Cardiac fibroblast (primary cell): ENCODE results near the gene KANSL1L.
A peak's percentile ranks its signal among the peaks of the same experiment; 100 is the strongest.

ENCODE experiments used
- DNase-seq, 2 donors: peaks; one replicate each; pipeline versions ENCODE4 v3.0.0 to v3.0.0-alpha.2; 2010; ENCODE audit warnings: low read depth in 2 of 2
- H3K4me3 ChIP-seq, 2 donors: replicated peaks in 1 of 2; 1 replicate in 1 of 2; 2 replicates in 1 of 2; pipeline ENCODE4 v1.5.1; 2011; ENCODE audit warnings: low read depth in 2 of 2, low read length in 2 of 2, mild to moderate bottlenecking in 2 of 2, moderate library complexity in 1 of 2
- TF ChIP-seq, protein P1 (sequence below): IDR thresholded peaks from one replicate; pipeline ENCODE4 v1.5.1; 2011; ENCODE audit warnings: low read depth, mild to moderate bottlenecking, low read length, inconsistent platforms

The KANSL1L gene

DNA sequence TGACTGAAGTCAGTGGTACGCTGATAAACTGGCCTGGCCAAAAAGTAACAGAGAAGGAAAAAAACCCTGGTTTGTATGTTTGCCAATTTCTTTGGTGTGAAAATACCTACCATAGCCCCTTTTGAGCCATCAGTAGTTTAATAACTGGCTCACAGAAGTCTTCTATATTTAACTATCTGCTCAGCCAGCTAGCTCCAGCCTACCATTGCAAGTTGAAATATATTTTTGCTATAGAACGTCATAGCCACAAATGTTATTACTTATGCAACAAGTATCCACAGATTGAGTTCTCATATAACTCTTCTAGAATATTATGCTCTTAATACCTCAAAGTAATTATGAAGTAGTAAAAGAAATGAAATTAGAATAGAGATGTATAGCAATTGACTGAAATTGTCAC, 143.6 kb downstream of the KANSL1L start:
- DNase-seq: no peak
- H3K4me3 ChIP-seq: no peak overlapping the region
- TF ChIP-seq, protein P1, sequence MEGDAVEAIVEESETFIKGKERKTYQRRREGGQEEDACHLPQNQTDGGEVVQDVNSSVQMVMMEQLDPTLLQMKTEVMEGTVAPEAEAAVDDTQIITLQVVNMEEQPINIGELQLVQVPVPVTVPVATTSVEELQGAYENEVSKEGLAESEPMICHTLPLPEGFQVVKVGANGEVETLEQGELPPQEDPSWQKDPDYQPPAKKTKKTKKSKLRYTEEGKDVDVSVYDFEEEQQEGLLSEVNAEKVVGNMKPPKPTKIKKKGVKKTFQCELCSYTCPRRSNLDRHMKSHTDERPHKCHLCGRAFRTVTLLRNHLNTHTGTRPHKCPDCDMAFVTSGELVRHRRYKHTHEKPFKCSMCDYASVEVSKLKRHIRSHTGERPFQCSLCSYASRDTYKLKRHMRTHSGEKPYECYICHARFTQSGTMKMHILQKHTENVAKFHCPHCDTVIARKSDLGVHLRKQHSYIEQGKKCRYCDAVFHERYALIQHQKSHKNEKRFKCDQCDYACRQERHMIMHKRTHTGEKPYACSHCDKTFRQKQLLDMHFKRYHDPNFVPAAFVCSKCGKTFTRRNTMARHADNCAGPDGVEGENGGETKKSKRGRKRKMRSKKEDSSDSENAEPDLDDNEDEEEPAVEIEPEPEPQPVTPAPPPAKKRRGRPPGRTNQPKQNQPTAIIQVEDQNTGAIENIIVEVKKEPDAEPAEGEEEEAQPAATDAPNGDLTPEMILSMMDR: no peak

DNA sequence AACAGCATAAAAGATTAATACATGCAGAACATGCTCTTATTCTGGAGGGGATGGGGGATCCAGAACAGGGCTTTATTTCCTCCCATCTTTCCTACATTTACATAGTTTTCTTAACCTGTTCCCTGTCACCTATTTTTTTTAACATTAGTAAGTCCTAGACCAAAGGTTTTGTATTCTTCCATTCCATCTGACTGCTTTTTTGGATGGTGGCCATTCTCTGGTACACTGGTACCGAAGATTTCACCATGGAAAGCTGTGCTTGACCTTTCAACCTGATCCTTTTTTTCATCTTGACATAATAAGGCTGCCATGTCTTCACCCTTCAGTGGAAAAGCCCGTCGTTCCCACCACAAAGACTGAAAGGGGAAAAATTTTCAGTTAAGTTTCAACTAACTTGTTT, 148.4 kb downstream of the KANSL1L start:
- no peak overlapping the region for H3K4me3 ChIP-seq
- TF ChIP-seq, protein P1: no peak
- DNase-seq: no peak

DNA sequence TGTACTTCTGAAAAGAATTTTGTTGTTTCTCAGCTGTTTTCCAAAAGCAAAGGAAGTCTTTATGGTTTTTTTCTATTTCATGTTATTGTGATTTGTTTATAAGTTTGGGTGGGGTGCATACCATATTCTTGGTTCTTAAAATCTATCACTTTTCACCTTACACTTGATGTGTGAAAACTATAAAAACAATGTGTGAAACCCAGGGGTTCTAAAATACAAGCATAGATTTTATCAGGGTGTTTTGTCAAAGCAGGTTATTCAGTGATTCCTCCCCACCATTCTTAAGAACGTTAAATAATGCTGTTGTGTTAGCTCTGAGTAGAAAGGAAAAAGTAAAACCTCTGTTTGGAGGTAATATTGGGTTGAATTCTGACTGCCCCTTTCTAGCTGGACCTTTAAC, 151.1 kb downstream of the KANSL1L start:
- TF ChIP-seq, protein P1: no peak
- H3K4me3 ChIP-seq: no peak overlapping the region

DNA sequence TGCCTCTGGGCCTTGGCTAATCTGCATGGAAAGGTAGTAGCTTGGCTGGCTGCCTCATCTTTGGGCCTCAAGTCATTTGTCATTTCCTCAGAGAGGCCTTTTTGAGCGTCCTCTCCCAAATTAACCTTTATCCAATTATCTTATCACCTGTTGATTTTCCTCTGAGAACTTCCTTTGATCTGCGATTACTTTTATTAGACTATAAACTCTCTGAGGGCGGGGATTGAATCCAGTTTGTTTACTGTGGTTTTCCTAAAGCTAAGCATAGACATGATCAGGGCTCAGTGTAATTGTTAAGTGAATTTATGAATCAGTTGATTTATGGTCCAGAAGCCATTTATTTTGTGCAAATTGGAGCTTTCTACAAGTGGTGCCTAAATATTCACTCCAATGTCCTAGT, 161.3 kb downstream of the KANSL1L start:
- TF ChIP-seq, protein P1: no peak
- DNase-seq: no peak
- H3K4me3 ChIP-seq: no peak overlapping the region

More for the DNA sequence above, 151.1 kb downstream of the KANSL1L start:
- no peak for DNase-seq

DNA sequence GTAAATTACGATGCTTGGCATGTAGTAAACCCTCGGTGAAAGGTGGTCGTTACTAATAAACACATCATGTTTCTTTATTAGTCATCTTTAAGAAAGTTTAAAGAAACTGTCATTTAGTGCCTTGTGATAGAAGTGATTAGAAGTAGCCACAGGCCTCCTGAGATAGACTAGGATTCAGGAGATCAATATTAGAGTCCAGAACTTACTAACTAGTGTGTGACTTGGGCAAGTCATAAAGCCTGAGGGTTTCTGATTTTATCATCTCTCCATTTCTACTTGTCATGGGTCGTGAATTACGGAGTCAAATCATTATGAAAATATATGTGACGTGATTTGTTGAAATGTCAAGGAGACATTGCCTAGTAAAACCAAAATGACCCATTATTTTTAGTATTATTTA, 162.1 kb downstream of the KANSL1L start:
- DNase-seq: no peak
- TF ChIP-seq, protein P1: no peak
- H3K4me3 ChIP-seq: no peak overlapping the region

DNA sequence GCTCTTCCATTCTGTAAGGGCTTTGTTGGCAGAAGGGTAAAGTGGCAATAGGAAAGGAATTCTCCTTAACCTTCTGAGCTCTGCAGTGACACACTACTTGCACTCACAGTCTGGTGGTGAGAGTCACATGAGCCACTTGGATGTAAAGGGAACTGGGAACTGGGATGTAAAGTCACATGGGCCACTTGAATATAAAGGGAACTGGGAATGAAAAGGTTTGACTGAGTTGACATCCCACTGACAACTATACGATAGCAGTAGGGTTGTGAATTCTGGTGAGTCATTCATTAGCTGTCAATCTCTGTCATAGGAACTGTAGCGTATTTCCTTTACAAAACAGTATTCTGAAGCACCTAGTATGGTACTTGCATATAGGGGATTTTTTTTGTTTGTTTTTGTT, 163.3 kb downstream of the KANSL1L start:
- DNase-seq: peak in 1 of 2 donors; percentile 8
- H3K4me3 ChIP-seq: no peak overlapping the region
- TF ChIP-seq, protein P1: no peak

DNA sequence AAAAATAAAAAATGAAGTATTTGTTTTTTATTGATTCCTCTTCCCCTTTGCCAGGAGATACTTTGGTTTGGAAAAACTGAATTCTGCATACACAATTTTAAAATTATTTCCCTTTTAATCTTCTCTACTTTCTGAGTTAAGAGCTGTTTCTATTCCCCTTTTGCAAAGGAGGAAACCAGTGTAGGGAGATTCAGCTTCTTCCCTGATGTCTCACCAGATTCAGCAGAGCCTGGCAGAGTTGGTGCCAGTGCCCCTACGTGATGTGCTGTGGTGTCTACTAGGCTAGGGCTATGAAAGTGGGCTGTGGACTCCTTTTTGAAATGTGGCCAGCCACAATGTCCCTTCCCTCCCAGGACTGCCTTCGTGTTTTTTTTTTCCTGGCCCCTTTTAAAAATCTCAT, 166.3 kb downstream of the KANSL1L start:
- TF ChIP-seq, protein P1: no peak
- H3K4me3 ChIP-seq: no peak overlapping the region
- no peak for DNase-seq
